ENCODE measurements around the gene UBE2J1.

DNA sequence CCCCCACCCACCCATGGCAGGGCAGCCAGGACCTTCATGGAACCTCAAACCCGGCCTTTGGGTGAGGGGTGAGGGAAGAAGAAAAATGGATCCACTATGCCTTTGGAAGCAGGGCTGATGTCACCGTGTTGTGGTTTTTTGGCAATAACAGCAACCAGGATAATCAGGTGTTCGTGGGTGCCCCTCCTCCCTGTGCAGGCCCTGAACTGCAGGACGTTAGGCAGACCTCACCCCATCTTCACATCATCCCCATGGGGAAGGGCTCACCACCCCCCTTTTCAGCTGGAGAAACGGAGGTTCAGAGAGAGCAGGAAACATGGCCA, 41.0 kb downstream of the UBE2J1 start:
- TF ChIP-seq, protein P1, sequence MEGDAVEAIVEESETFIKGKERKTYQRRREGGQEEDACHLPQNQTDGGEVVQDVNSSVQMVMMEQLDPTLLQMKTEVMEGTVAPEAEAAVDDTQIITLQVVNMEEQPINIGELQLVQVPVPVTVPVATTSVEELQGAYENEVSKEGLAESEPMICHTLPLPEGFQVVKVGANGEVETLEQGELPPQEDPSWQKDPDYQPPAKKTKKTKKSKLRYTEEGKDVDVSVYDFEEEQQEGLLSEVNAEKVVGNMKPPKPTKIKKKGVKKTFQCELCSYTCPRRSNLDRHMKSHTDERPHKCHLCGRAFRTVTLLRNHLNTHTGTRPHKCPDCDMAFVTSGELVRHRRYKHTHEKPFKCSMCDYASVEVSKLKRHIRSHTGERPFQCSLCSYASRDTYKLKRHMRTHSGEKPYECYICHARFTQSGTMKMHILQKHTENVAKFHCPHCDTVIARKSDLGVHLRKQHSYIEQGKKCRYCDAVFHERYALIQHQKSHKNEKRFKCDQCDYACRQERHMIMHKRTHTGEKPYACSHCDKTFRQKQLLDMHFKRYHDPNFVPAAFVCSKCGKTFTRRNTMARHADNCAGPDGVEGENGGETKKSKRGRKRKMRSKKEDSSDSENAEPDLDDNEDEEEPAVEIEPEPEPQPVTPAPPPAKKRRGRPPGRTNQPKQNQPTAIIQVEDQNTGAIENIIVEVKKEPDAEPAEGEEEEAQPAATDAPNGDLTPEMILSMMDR (IDR thresholded peaks at IDR 0.05), result no peak
- TF ChIP-seq FOSL2 (IDR thresholded peaks at IDR 0.05; ENCODE audit: borderline replicate concordance, low read depth), result no peak
- TF ChIP-seq TAF1 (IDR thresholded peaks at IDR 0.05; ENCODE audit: borderline replicate concordance, low read depth, low read length), result no peak
- TF ChIP-seq, protein P2, sequence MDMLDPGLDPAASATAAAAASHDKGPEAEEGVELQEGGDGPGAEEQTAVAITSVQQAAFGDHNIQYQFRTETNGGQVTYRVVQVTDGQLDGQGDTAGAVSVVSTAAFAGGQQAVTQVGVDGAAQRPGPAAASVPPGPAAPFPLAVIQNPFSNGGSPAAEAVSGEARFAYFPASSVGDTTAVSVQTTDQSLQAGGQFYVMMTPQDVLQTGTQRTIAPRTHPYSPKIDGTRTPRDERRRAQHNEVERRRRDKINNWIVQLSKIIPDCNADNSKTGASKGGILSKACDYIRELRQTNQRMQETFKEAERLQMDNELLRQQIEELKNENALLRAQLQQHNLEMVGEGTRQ (IDR thresholded peaks at IDR 0.05; ENCODE audit: borderline replicate concordance, low read depth, low read length), result no peak
- TF ChIP-seq FOXM1 (IDR thresholded peaks at IDR 0.05; ENCODE audit: low read depth), result no peak
- no peak for TF ChIP-seq MXI1 (IDR thresholded peaks at IDR 0.05; ENCODE audit: low read depth, low read length)
- no peak for TF ChIP-seq RFX5 (IDR thresholded peaks at IDR 0.05; ENCODE audit: low read length)
- TF ChIP-seq TEAD4 (IDR thresholded peaks at IDR 0.05; ENCODE audit: borderline replicate concordance, insufficient read depth), result no peak
- no peak for TF ChIP-seq RAD21 (IDR thresholded peaks at IDR 0.05; ENCODE audit: low read length)
- TF ChIP-seq EZH2phosphoT487 (IDR thresholded peaks at IDR 0.05; ENCODE audit: borderline replicate concordance, low read depth), result no peak
